HG02870 (cell line): ENCODE data around the gene TACC2.

Source experiments
- ATAC-seq: cut with Tn5 transposase; IDR thresholded peaks from one replicate; pipeline ENCODE4 v1.9.1; 2021; ENCODE audit warnings: mild to moderate bottlenecking, moderate library complexity; ENCODE audit not compliant: unreplicated experiment

TACC2 gene

GRCh38 chr10:122288262-122288661 is 299.3 kb downstream of the TACC2 start:
- no peak for ATAC-seq

- no peak for ATAC-seq
Observed at GRCh38 chr10:122288917-122289316, 300.0 kb downstream of the TACC2 start.

GRCh38 chr10:122290334-122290733 is 301.4 kb downstream of the TACC2 start:
- no peak for ATAC-seq

GRCh38 chr10:122290833-122291532 is 302.0 kb downstream of the TACC2 start:
- ATAC-seq: no peak

- ATAC-seq: no peak
Observed at GRCh38 chr10:122291739-122292138, 302.8 kb downstream of the TACC2 start.

- no peak for ATAC-seq
Observed at GRCh38 chr10:122292376-122292775, 303.4 kb downstream of the TACC2 start.

DNA sequence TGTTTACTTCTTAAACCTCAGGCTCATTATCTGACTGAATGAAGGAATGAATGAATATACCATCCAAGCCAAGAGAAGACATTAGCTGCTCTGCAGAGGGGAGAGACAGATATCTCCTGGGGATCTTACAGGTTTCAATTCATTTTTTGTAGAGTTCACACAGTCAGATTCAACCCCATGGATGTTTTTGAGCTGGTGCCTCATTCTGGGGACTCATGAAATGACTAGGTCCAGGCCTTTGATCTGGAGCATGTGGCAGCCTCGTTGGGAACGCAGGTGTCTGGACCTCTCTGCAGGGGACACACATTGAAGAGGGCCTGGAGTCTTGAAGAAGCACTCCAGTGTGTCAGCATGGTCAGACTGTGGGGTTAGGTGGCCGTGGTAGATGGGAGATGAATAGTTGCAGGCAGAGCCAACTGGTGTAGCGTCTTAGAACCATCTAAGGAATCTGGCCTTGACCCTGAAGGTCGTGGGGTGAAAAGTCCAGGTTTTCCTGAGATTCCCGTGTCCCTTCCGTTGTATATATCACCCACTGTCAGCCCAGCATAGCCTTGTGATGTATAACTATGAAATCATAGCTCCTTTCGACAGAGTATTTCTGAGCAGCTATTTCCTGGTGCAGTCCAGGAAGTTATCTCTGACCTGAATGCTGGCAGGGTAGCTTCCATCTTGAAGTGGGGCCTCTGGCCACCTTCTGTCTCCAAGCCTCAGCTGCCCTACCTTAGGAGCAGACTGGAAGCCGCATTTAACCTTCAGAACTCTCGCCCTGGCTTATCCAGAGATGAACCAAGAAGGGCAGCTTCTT is 304.4 kb downstream of the TACC2 start:
- ATAC-seq: no peak

GRCh38 chr10:122293961-122294380 is 305.0 kb downstream of the TACC2 start:
- no peak for ATAC-seq

DNA sequence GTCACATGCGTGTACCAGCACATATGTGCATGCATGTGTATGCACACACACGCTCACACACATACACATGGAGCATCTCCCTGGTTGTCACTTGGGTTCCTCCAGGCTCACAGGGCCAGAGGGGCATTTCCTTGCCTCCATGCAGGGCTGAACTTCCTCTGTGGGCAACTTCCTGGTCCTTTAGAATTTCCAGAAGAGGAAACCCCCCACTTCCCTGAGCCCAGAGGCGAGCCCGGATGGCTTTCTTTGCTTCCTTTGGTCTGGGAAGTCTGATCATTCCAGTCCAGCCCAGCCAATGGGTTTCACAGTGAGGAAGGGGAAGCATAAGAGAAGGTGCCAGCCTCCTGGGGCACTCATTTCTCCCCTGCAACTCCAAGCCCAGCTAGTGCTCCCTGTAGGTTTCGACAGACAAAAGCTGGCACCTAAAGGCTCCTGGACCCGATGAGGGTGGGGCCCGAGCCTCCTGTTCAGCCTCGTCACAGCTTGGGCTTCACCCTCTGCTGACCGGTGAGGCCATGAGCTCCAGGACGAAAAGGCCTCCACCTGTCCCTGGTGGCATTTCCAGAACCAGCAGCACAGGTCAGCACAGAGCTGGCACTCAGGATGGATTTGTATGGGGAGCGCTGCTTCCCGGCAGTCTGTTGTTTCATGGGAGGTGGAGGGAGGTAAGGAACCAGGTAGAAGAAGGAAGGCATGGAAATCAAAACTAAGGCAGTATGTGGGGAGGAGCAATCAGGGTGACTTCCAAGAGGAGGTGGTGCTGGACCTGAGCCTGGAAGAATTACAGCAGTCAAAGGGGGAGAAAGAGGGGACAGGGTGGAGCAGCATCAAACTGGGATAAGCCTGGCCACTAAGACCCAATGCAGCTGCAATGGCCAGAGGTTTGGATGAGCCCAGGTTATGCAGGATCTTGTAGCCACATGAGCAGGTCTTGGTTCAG is 305.8 kb downstream of the TACC2 start:
- no peak for ATAC-seq

GRCh38 chr10:122295451-122295809 is 306.5 kb downstream of the TACC2 start:
- ATAC-seq: no peak

DNA sequence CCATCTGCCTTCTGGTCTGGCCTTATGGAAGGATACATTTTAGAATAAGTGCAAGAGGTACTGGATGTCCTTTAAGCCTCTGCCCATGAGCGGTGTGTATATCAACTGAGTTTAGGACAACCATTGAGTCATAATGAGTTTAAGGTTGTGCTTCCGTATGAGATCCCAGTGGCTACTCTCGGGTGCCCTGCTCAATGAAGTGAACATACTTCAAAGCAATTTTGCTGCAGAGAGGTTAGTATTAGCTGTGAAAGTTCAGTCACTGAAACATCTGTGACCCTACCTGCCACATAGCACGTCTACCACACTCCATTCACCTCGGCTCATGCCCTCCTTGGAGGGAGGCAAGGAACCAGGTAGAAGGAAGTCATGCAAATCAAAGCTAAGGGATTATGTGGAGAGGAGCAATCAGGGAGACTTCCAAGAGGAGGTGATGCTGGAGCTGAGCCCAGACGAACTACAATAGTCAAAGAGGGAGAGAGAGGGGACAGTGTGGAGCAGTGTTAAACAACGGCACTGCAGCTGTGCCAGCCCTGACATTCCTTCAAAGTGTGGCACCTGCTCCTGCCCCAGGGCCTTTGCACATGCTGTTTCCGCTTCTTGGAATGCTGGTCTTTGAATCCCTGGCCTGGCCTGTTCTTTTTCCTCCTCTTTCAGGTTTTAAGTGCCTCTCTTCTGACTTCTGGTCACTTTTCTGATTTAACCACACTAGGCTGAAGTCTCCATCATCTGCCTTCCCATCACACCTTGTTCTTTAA is 307.6 kb downstream of the TACC2 start:
- no peak for ATAC-seq

DNA sequence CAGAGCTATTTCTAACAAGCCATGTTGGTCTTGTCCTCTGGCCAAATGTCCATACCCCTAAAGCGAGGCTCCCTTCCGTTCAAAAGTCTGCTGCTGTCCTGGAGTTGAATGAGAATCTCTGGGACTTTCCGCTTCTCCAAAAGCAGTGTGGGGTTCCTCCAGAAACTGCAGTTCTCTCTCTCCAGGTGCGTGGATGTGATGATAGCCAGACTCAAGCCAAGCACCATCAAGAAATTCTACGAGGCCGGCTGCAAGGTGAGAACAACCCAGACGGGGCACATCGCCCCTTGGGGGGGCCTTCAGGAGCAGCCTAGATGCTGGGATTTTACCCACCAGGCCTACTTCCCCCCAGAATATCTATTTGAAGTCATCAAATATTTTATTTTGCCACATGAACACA is 308.6 kb downstream of the TACC2 start:
- no peak for ATAC-seq

DNA sequence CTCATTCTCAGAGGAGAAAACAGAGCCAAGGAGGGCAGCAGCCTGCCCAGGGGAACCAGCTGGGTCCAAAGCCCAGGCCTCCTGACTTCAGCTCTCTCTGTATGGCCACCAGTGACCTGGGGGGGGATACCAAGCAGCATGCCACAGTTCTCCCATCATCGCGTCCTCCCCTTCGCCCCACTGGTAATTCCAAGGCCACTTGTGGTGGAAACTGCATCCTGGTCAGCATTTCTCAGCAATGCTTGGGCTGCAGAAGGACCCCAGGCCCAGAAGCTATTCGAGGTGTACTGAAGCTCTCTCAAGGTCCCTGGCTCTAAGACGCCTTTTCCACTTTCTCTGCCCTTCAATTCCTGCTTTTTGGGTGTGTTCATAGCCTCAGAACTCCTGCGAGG is 309.2 kb downstream of the TACC2 start:
- no peak for ATAC-seq

DNA sequence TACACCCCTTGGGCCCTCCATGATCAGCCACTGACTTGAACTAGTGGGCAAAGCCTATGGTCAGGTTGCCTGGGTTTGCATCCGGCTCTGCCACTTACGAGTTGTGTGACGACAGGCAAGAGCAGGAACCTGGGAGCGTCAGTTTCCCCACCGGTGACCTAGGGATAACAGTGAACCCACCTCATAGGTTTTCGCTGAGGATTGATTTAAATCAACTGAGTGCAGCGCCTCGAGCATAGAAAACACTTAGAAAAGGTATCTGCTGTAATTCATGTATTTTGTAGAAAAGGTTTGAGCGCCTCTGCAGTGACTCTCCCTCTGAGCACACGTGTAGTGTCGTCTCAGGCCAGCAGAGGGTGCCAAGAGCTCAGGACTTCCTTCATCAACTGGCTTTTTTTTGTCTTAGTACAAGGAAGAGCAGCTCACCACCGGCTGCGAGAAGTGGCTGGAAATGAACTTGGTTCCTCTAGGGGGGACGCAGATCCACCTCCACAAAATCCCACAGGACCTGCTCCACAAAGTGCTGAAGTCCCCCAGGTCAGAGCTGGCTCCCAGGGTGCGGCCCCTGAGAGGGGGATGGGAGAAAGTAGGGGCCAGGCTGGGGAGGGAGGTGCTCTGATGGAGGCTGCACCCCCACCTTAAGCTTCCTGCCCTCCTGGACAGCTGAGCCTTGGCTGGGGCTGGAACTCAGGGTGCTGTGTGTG is 309.8 kb downstream of the TACC2 start:
- ATAC-seq: peak; percentile 70

DNA sequence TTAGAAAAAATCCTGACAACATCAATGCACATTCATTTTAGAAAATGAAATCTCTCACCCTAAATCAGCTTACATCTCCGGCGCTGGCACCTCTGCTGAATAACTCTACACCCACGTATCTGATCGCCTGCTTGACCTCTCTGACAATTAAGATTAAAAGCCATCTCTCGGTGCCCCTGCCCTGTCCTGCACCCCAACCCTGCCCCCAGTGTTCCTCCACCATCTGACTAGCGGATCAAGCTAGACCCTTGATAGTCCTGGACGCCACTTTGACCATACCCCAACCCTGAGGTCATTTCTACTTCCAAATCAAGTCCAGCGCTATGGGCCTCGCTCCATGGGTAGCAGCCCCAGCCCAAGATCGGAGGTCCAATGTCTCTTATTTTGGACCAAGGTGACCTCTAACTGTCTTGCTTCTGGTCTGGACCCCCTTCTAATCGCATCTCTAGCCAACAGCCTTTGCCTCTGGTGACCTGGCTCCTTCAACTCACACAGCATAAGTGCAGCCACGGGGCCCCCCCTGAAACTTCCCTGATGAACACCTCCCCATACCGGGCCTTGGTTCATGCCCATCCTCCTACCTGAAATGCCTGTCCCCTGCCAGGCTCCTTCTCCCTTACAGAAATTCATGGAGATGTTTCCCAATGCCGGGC is 310.6 kb downstream of the TACC2 start:
- ATAC-seq: no peak

- ATAC-seq: no peak
Observed at GRCh38 chr10:122301055-122301810, 312.3 kb downstream of the TACC2 start.

DNA sequence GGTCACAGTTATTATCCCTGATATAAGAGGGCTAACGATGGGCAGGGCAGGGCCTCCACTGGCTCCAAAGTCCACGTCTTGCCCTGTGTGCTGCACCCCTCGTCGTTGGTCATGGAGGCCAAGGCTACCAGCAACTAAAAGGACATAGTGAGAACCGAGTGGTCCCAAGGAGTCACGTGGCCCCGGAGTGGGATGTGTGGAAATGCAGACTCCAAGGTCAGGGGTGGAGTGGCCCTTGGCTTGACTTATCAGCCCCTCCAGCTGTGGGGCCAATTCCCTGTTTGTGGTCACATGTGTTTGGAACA is 312.8 kb downstream of the TACC2 start:
- ATAC-seq: no peak

DNA sequence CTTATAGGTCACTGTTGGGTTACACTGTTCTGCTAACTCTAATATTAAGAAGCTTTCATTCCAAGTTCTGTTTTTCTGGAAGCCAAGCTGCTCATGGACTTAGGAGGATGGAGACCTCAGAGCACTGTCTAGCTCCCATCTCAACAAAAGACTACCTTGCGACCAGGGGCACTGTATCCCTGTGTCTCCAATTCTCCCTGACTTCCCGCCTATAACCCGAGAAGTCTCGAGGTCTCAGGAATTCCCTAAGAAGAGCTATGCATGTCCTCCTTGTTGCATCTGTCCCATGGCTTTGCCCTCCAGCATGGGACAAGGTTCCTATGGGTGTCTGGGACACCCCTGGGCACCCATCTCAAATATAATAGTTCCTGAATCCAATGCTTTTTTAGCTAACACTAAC is 313.4 kb downstream of the TACC2 start:
- no peak for ATAC-seq
